HG02981 (cell line): ENCODE measurements around the gene CYP19A1.
"Not testable (repeated sequence)": the region's sequence is repeated elsewhere in the genome, so short reads cannot be mapped to it uniquely, and the experiment has no call there.

Source experiments
- ATAC-seq: cut with Tn5 transposase; IDR thresholded peaks from one replicate; pipeline ENCODE4 v1.9.1; 2021; ENCODE audit warnings: mild to moderate bottlenecking, moderate library complexity; ENCODE audit not compliant: unreplicated experiment

Gene CYP19A1

GRCh38 chr15:51265037-51265555 is 73.3 kb downstream of the CYP19A1 start:
- no peak for ATAC-seq

- no peak for ATAC-seq
Observed at GRCh38 chr15:51263726-51264125, 74.7 kb downstream of the CYP19A1 start.

GRCh38 chr15:51263116-51263515 is 75.3 kb downstream of the CYP19A1 start:
- ATAC-seq = no peak

- no peak for ATAC-seq
Observed at GRCh38 chr15:51262463-51262862, 75.9 kb downstream of the CYP19A1 start.

GRCh38 chr15:51261113-51261512 is 77.3 kb downstream of the CYP19A1 start:
- not testable (repeated sequence) for ATAC-seq

- no peak for ATAC-seq
Observed at GRCh38 chr15:51260202-51260601, 78.2 kb downstream of the CYP19A1 start.

GRCh38 chr15:51255533-51255932 is 82.9 kb downstream of the CYP19A1 start:
- no peak for ATAC-seq

- no peak for ATAC-seq
Observed at GRCh38 chr15:51253366-51253765, 85.0 kb downstream of the CYP19A1 start.

GRCh38 chr15:51252671-51253070 is 85.7 kb downstream of the CYP19A1 start:
- ATAC-seq = no peak

- no peak for ATAC-seq
Observed at GRCh38 chr15:51251556-51251955, 86.8 kb downstream of the CYP19A1 start.

- no peak for ATAC-seq
Observed at GRCh38 chr15:51250217-51251011, 88.0 kb downstream of the CYP19A1 start.

- ATAC-seq = no peak
Observed at GRCh38 chr15:51245628-51246027, 92.8 kb downstream of the CYP19A1 start.

- no peak for ATAC-seq
Observed at GRCh38 chr15:51244423-51244869, 94.0 kb downstream of the CYP19A1 start.

GRCh38 chr15:51243774-51244173 is 94.6 kb downstream of the CYP19A1 start:
- ATAC-seq = no peak

GRCh38 chr15:51240066-51240465 is 98.3 kb downstream of the CYP19A1 start:
- ATAC-seq = no peak

- ATAC-seq = no peak
Observed at GRCh38 chr15:51237816-51238215, 100.6 kb downstream of the CYP19A1 start.

- no peak for ATAC-seq
Observed at GRCh38 chr15:51234176-51234927, 104.0 kb downstream of the CYP19A1 start.

GRCh38 chr15:51232581-51232980 is 105.8 kb downstream of the CYP19A1 start:
- no peak for ATAC-seq

- ATAC-seq = no peak
Observed at GRCh38 chr15:51229907-51230330, 108.5 kb downstream of the CYP19A1 start.

- peak; percentile 92 for ATAC-seq
Observed at GRCh38 chr15:51227940-51228732, 110.3 kb downstream of the CYP19A1 start.
